ENCODE data around the gene CCNB1.

DNA sequence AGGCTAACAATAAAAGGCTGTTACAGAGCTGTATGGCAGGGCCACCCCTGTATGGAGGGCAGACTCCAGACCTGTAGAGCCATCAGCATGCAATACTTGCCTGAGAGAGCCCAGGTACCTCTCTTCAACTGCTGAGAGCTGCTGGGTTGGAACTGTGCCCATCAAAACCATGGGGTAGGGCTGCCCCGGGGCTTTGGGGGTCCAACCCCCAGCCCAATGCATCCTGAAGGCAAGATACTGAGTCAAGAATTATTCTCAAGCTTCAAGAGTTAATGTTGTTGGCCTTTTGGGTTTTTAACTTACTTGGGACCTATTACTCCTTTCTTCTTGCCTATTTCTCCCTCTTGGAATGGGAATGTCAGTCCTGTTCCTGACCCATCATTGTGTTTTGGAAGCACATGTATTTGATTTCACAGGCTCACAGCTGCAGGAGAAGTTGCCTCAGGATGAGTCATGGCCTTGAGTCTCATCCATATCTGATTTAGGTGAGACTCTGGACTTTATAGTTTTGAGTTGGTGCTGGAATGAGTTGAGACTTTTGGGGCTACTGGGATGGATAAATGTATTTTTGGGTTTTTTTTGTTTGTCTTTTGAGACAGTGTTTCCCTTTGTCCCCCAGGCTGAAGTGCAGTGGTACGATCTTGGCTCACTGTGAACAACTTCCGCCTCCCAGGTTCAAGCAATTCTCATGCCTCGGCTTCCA lies 46.7 kb downstream of the CCNB1 start:
- TF ChIP-seq, protein P1, sequence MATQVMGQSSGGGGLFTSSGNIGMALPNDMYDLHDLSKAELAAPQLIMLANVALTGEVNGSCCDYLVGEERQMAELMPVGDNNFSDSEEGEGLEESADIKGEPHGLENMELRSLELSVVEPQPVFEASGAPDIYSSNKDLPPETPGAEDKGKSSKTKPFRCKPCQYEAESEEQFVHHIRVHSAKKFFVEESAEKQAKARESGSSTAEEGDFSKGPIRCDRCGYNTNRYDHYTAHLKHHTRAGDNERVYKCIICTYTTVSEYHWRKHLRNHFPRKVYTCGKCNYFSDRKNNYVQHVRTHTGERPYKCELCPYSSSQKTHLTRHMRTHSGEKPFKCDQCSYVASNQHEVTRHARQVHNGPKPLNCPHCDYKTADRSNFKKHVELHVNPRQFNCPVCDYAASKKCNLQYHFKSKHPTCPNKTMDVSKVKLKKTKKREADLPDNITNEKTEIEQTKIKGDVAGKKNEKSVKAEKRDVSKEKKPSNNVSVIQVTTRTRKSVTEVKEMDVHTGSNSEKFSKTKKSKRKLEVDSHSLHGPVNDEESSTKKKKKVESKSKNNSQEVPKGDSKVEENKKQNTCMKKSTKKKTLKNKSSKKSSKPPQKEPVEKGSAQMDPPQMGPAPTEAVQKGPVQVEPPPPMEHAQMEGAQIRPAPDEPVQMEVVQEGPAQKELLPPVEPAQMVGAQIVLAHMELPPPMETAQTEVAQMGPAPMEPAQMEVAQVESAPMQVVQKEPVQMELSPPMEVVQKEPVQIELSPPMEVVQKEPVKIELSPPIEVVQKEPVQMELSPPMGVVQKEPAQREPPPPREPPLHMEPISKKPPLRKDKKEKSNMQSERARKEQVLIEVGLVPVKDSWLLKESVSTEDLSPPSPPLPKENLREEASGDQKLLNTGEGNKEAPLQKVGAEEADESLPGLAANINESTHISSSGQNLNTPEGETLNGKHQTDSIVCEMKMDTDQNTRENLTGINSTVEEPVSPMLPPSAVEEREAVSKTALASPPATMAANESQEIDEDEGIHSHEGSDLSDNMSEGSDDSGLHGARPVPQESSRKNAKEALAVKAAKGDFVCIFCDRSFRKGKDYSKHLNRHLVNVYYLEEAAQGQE (IDR thresholded peaks at IDR 0.05) = no peak
- TF ChIP-seq, protein P2, sequence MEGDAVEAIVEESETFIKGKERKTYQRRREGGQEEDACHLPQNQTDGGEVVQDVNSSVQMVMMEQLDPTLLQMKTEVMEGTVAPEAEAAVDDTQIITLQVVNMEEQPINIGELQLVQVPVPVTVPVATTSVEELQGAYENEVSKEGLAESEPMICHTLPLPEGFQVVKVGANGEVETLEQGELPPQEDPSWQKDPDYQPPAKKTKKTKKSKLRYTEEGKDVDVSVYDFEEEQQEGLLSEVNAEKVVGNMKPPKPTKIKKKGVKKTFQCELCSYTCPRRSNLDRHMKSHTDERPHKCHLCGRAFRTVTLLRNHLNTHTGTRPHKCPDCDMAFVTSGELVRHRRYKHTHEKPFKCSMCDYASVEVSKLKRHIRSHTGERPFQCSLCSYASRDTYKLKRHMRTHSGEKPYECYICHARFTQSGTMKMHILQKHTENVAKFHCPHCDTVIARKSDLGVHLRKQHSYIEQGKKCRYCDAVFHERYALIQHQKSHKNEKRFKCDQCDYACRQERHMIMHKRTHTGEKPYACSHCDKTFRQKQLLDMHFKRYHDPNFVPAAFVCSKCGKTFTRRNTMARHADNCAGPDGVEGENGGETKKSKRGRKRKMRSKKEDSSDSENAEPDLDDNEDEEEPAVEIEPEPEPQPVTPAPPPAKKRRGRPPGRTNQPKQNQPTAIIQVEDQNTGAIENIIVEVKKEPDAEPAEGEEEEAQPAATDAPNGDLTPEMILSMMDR (IDR thresholded peaks at IDR 0.05) = no peak
- TF ChIP-seq POLR2A (IDR thresholded peaks at IDR 0.05; ENCODE audit: low read length) (no peak), KDM1A (IDR thresholded peaks at IDR 0.05; ENCODE audit: low read depth) (no peak), EP300 (IDR thresholded peaks at IDR 0.05) (no peak), ZC3H11A (IDR thresholded peaks at IDR 0.05) (no peak), RNF2 (IDR thresholded peaks at IDR 0.05; ENCODE audit: borderline replicate concordance, low read depth) (no peak), JUN (IDR thresholded peaks at IDR 0.05) (no peak)
- TF ChIP-seq, protein P3, sequence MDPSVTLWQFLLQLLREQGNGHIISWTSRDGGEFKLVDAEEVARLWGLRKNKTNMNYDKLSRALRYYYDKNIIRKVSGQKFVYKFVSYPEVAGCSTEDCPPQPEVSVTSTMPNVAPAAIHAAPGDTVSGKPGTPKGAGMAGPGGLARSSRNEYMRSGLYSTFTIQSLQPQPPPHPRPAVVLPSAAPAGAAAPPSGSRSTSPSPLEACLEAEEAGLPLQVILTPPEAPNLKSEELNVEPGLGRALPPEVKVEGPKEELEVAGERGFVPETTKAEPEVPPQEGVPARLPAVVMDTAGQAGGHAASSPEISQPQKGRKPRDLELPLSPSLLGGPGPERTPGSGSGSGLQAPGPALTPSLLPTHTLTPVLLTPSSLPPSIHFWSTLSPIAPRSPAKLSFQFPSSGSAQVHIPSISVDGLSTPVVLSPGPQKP (IDR thresholded peaks at IDR 0.05; ENCODE audit: low read depth, low read length) = no peak

Data from A549 (cell line).